Endothelial cell (in vitro differentiated cells): ENCODE results near the gene DYNC2H1. TPM values are rescaled to one million over a fixed set of nuclear protein-coding genes. Genes with fewer than 3 reads are reported as not detected.

Experiments used
- DNase-seq: peaks from one replicate; pipeline ENCODE4 v3.0.0; 2021; ENCODE audit warnings: low spot score
- H3K27ac Mint-ChIP-seq: one replicate; pipeline ENCODE4 v1.8.0; 2021; ENCODE audit warnings: mixed read lengths, inconsistent platforms; ENCODE audit not compliant: unreplicated experiment
- H3K27me3 Mint-ChIP-seq: one replicate; pipeline ENCODE4 v1.8.0; 2021; ENCODE audit warnings: mild to moderate bottlenecking, moderate library complexity, mixed read lengths, inconsistent platforms; ENCODE audit not compliant: unreplicated experiment
- H3K36me3 Mint-ChIP-seq: one replicate; pipeline ENCODE4 v1.8.0; 2021; ENCODE audit warnings: mild to moderate bottlenecking, low read depth, mixed read lengths, inconsistent platforms; ENCODE audit not compliant: unreplicated experiment
- H3K4me1 Mint-ChIP-seq: one replicate; pipeline ENCODE4 v1.8.0; 2021; ENCODE audit warnings: mild to moderate bottlenecking, mixed read lengths, inconsistent platforms; ENCODE audit not compliant: unreplicated experiment
- H3K4me3 Mint-ChIP-seq: one replicate; pipeline ENCODE4 v1.8.0; 2021; ENCODE audit warnings: mild to moderate bottlenecking, mixed read lengths, inconsistent platforms; ENCODE audit not compliant: unreplicated experiment
- H3K9me3 Mint-ChIP-seq: one replicate; pipeline ENCODE4 v1.8.0; 2021; ENCODE audit warnings: mixed read lengths, inconsistent platforms; ENCODE audit not compliant: unreplicated experiment
- total RNA-seq: library from RNA; stranded (reverse); fragmentation: NEBNext Ultra II Directional; extraction: Animal tissue kit (Norgen Biotek cat#: 25700); gene quantifications from one replicate; pipeline ENCODE4 v1.2.1, GENCODE V29; 2021; ENCODE audit not compliant: unreplicated experiment
- TF ChIP-seq, protein P1 (sequence below): fragments of 200-600 bp; sonication (generic); IDR thresholded peaks from one replicate; pipeline ENCODE4 v1.5.0; 2021; ENCODE audit warnings: antibody characterized with exemption; ENCODE audit not compliant: unreplicated experiment

Gene DYNC2H1
- total RNA-seq, 1 donor from 2014 or later, result 7.9 TPM

DNA sequence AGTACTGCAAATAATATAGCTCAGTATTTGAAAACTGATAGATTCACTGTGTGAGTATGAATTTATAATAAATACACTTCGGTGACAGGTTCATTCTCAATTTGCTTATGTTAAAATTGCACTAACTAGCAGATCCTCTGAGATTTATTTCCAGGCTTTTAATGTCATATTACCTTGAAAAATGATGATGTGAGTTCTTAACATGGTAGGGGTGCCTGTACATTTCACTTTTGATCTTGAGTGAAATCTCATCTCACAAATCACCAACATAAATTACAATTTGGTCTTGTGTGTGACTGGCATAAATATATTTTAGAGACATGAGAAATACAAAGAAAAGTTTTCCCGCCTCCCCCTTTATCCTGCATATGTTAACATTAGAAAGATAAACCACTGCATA, 240.4 kb downstream of the DYNC2H1 start:
- H3K9me3 Mint-ChIP-seq, result no peaks in the 10 kb centered on the region

DNA sequence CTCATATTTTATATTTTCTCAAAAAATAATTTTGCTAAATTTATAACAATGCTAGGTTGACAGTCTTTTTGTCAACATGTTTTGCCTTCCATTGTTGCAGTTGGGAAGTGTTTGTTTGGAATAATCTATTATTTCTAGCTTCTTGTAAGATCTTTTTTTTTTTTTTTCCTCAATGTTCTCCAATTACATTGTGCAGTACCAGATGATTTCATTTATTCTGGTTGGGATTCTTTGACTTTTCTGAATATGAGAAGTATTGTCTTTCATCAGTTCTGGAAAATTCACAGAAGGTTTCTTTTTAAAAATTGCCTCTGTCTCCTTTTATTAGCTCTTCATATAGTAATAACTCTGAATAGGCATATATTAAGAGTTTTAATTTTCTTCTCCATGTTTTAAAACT, 245.4 kb downstream of the DYNC2H1 start:
- H3K4me3 Mint-ChIP-seq, result no peak overlapping the region

More for the DNA sequence above, 240.4 kb downstream of the DYNC2H1 start:
- no peak overlapping the region for H3K4me3 Mint-ChIP-seq
- no peaks in the 10 kb centered on the region for H3K4me1 Mint-ChIP-seq
- no peak overlapping the region for H3K27ac Mint-ChIP-seq
- no peaks in the 10 kb centered on the region for H3K27me3 Mint-ChIP-seq
- H3K36me3 Mint-ChIP-seq, result no peaks in the 10 kb centered on the region
- TF ChIP-seq, protein P1, sequence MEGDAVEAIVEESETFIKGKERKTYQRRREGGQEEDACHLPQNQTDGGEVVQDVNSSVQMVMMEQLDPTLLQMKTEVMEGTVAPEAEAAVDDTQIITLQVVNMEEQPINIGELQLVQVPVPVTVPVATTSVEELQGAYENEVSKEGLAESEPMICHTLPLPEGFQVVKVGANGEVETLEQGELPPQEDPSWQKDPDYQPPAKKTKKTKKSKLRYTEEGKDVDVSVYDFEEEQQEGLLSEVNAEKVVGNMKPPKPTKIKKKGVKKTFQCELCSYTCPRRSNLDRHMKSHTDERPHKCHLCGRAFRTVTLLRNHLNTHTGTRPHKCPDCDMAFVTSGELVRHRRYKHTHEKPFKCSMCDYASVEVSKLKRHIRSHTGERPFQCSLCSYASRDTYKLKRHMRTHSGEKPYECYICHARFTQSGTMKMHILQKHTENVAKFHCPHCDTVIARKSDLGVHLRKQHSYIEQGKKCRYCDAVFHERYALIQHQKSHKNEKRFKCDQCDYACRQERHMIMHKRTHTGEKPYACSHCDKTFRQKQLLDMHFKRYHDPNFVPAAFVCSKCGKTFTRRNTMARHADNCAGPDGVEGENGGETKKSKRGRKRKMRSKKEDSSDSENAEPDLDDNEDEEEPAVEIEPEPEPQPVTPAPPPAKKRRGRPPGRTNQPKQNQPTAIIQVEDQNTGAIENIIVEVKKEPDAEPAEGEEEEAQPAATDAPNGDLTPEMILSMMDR, result no peak
- DNase-seq, result no peak

DNA sequence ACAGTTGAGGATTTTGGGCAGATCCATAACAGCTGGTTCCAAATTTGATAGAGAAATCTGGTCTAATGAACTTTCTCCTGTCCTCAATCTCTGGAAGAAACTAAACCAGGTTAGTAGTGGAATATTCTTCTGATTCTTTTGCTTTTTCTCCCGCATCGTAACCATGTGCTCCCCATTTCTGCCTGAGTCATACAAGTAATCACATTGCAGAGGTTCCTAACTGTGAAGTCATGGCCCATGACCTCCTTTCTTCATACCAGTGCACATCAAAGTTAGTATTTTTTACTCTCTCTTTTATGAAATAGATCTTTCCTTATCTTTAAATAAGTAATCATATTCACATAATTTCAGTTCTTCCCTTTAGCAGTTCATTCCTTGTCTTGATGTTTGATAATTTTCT, 249.0 kb downstream of the DYNC2H1 start:
- TF ChIP-seq, protein P1, result no peak
- no peak for DNase-seq
- Mint-ChIP-seq H3K27ac (no peak overlapping the region), H3K9me3 (no peaks in the 10 kb centered on the region), H3K27me3 (no peaks in the 10 kb centered on the region), H3K4me1 (no peaks in the 10 kb centered on the region), H3K4me3 (no peak overlapping the region), H3K36me3 (no peaks in the 10 kb centered on the region)

More for the DNA sequence above, 245.4 kb downstream of the DYNC2H1 start:
- DNase-seq, result no peak
- Mint-ChIP-seq H3K4me1 (no peaks in the 10 kb centered on the region), H3K9me3 (no peaks in the 10 kb centered on the region), H3K36me3 (no peaks in the 10 kb centered on the region), H3K27me3 (no peaks in the 10 kb centered on the region), H3K27ac (no peak overlapping the region)
- TF ChIP-seq, protein P1, result no peak

DNA sequence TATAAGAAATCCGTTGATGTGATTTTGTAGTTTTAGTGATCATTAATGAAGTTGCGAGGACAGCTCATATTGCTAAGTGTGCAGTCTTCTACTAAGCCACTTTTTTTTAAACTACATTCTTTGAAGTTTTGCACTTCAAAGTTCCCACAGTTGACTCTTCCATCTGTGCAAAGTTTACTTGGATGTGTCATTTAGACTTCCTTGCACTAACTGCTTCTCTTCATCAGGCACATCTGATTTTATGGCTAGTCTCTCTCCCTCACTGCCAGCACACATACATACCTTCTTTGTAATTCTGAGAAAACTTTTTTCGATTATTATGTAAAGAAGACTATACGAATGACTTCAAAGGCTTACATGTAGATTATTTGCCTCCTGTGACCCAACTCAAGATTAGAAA, 250.0 kb downstream of the DYNC2H1 start:
- TF ChIP-seq, protein P1, result no peak
- H3K27me3 Mint-ChIP-seq, result no peaks in the 10 kb centered on the region
- H3K27ac Mint-ChIP-seq, result no peak overlapping the region
- no peak overlapping the region for H3K4me3 Mint-ChIP-seq
- no peaks in the 10 kb centered on the region for H3K4me1 Mint-ChIP-seq
- no peaks in the 10 kb centered on the region for H3K36me3 Mint-ChIP-seq
- DNase-seq, result no peak
- H3K9me3 Mint-ChIP-seq, result no peaks in the 10 kb centered on the region

DNA sequence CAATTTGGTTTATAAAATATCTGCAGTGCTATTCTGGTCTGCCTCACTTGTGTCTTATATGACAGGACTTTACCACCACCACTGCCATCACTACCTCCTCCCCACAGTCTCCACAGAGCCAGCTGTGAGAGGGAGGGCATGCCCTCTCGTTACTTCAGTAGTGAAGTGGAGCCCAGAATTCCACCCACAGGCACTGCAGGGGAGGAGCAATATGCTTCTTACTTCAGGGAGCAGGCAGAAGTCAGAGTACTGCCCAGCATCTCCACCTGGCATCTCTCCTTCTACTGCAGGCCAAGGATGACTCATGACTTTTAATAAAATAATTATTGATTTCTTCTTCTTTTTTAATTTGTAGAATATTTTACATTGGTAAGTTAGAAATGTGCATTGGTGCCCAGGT, 255.5 kb downstream of the DYNC2H1 start:
- H3K4me1 Mint-ChIP-seq, result no peaks in the 10 kb centered on the region

More for the DNA sequence above, 255.5 kb downstream of the DYNC2H1 start:
- H3K27me3 Mint-ChIP-seq, result no peaks in the 10 kb centered on the region
- H3K27ac Mint-ChIP-seq, result no peak overlapping the region
- no peaks in the 10 kb centered on the region for H3K9me3 Mint-ChIP-seq
- H3K4me3 Mint-ChIP-seq, result no peak overlapping the region
- no peaks in the 10 kb centered on the region for H3K36me3 Mint-ChIP-seq
- TF ChIP-seq, protein P1, result no peak
- DNase-seq, result no peak
